SK-MEL-5 (cell line): ENCODE measurements around the gene SRRM2. TPM values are rescaled to one million over a fixed set of nuclear protein-coding genes. Genes with fewer than 3 reads are reported as not detected.

Experiments
- DNase-seq: peaks from one replicate; pipeline ENCODE4 v3.0.0-alpha.2; 2016; ENCODE audit warnings: low read depth, low spot score
- in situ Hi-C: cut with HindIII; loops from 2 replicates; pipeline ENCODE4 v1.10.0; 2016; ENCODE audit warnings: low sequenced_read_pairs, high pct_unique_total_duplicates, low pct_unique_long_range_greater_than_20kb
- total RNA-seq: library from RNA; depleted of rRNA; stranded (reverse); fragments of >200 nt; shearing (Covaris generic); gene quantifications from 2 replicates; pipeline ENCODE4 v1.2.3, GENCODE V29; 2014

Gene SRRM2
- total RNA-seq, 1 experiment from 2014 or later, result 21.4 TPM

GRCh38 chr16:2798723-2799204, 46.3 kb downstream of the SRRM2 start:
- in situ Hi-C loops, result no loop called here
- no peak for DNase-seq

- in situ Hi-C loops, result no loop called here
These were observed 46.9 kb downstream of the SRRM2 start for GRCh38 chr16:2799205-2799858.

GRCh38 chr16:2799859-2800226, 47.4 kb downstream of the SRRM2 start:
- in situ Hi-C loops, result no loop called here
- DNase-seq, result peak; percentile 60

More at GRCh38 chr16:2799205-2799858, 46.9 kb downstream of the SRRM2 start:
- DNase-seq, result no peak

GRCh38 chr16:2803545-2804195, 51.2 kb downstream of the SRRM2 start:
- DNase-seq, result no peak
- in situ Hi-C loops, result no loop called here

GRCh38 chr16:2804728-2805127, 52.3 kb downstream of the SRRM2 start:
- in situ Hi-C loops, result no loop called here
- DNase-seq, result no peak

GRCh38 chr16:2806286-2806685, 53.8 kb downstream of the SRRM2 start:
- in situ Hi-C loops, result no loop called here
- no peak for DNase-seq

- in situ Hi-C loops, result no loop called here
- DNase-seq, result no peak
These were observed 55.7 kb downstream of the SRRM2 start for GRCh38 chr16:2808181-2808580.

- in situ Hi-C loops, result no loop called here
These were observed 56.8 kb downstream of the SRRM2 start for GRCh38 chr16:2809149-2809760.

GRCh38 chr16:2810651-2811050, 58.2 kb downstream of the SRRM2 start:
- in situ Hi-C loops, result no loop called here

More at GRCh38 chr16:2809149-2809760, 56.8 kb downstream of the SRRM2 start:
- no peak for DNase-seq

GRCh38 chr16:2811703-2812471, 59.4 kb downstream of the SRRM2 start:
- DNase-seq, result no peak
- in situ Hi-C loops, result no loop called here

More at GRCh38 chr16:2810651-2811050, 58.2 kb downstream of the SRRM2 start:
- DNase-seq, result no peak

- in situ Hi-C loops, result no loop called here
- DNase-seq, result no peak
These were observed 61.4 kb downstream of the SRRM2 start for GRCh38 chr16:2813771-2814221.

GRCh38 chr16:2814551-2815298, 62.3 kb downstream of the SRRM2 start:
- DNase-seq, result peak; percentile 43
- in situ Hi-C loops, result no loop called here

GRCh38 chr16:2815299-2815771, 62.9 kb downstream of the SRRM2 start:
- DNase-seq, result no peak
- in situ Hi-C loops, result no loop called here

- DNase-seq, result no peak
- in situ Hi-C loops, result no loop called here
These were observed 64.4 kb downstream of the SRRM2 start, which contains the start of gene PRSS21 for GRCh38 chr16:2816751-2817339. Gene PRSS21 (plus strand): TSS chr16:2817237. CDS start chr16:2817269, 32 bp downstream.

- in situ Hi-C loops, result no loop called here
- DNase-seq, result no peak
These were observed 65.2 kb downstream of the SRRM2 start for GRCh38 chr16:2817340-2818271.
